NOMO-1 (cell line): ENCODE data around the gene DTX4.

Experiments
- DNase-seq, 2 experiments: peaks; one replicate each; lab custom pipeline; 2025; ENCODE audit not compliant: unreplicated experiment in 2 of 2; lab: John Stamatoyannopoulos, UW

Gene DTX4

DNA sequence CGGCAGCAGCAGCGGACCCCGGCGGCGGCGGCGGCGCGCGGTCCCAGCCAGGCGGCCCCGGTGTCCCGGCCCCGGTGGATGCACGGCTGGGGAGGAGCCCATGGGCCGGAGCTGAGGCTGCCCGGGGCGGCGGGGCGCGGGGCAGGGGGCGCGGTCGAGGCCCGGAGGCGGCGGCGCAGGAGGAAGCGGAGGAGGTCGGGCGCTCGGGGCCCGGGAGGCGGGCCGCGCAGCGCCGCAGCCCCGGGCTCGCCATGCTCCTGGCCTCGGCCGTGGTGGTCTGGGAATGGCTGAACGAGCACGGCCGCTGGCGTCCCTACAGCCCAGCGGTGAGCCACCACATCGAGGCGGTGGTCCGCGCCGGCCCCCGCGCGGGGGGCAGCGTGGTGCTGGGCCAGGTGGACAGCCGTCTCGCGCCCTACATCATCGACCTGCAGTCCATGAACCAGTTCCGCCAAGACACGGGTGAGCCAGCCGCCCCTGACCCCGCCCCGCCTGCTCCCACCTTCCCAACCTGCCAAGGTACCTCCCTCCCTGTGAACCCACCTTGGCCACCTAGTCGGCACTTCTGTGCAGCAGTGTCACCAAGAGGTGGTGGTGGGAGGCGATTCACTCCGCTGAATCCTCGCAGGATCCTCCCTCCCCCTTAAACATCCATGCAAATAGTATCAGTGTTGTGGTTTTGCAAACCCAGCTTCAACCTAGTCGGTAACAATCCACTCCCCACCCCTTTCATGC, 580 bp downstream of the DTX4 start:
- DNase-seq = peak in 1 of 2 experiments; percentile 11

DNA sequence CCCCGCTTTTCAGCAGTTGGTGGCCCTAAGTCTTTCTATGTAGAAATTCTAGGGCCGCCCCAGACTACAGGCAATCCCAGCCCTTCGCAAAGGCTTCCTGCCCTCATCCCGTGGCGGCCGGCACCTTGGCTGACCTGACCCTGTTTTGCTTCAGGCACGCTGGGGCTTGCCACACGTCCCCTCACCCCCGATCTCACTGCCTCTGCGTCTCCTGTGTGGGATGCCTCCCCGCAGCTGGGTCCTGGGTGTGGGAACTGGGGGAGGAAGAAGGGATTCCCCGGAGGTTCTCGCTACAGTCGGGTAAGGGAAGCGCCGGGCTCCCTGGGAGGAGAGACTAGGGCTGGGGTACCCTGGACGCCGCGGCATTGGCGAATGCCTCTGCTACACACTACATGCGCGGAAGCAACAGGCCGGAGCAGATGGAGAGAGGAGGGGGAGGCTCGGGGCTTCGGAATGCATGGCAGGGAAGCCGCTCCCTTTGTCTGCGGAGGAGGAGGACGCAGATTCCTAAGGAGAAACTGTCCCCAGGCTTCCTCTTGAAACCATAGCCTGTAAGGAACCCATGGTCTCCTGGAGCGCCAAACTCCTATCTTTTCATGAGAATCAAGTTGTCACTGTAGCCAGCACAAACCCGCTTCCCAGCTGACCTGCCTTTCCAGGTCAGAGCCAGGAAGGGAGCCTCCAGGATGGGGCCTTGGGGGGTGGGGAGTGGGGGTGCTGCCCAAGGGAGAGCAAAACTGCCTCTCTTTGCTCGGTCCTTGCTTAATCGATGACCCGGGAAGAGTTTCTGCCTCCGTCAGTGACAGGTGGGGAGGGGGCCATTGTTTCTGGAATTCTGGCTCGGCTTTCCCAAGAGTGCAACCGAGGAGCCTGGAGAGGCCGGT, 1.4 kb downstream of the DTX4 start:
- peak in 1 of 2 experiments; percentile 31 for DNase-seq

DNA sequence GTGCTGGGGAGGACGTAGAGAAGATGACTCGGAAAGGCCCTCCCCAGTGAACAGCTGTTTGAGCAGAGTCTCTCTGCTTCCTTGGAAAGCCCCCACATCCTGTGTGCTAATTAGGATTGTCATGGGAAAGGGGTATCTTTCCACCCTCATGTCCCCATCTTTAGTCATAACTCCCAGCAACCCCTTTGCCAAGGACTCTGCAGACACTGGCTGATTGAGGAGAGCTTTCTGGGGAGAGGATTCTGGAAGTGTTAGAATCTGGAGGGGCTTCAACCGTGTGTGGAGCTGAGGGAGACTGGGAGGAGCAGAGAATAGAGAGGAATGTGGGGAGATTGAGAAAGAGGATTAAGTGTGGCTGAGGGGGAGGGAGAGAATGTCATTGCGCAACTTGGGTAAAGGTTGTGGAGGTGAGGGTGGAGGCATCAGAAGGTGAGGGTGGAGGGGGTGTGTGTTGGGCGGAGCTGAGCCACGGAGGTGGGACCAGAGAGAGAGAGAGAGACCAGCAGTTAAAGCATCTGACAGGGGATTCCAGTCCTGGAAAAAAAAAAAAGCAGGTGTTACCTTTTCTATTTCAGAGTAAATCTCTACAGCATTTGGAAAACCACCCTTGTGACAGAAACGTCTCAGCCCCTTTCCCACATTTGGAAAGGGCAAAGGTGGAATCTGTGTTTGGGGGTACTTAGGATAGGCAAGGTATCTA, 2.2 kb downstream of the DTX4 start:
- DNase-seq = no peak

DNA sequence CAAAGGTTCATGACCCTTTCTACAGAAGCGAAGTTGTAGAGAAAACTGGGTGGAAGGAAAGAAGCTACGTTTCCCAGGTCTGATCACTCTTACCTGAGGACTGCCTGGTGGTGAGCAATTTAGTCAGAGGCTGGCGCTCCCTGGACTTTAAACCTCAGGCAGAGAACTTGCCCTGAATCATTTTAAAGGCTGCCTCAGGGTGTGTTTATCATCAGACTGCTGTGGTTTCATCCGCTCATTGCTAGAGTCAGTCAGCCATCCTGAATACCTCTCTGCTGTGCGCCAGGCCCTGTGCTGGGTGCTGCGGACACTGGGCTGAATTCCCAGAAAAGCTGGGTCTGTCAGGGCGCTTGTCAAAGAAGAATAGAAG, 2.7 kb downstream of the DTX4 start:
- DNase-seq = no peak

- no peak for DNase-seq
These were observed 3.2 kb downstream of the DTX4 start for GRCh38 chr11:59175091-59175501.

DNA sequence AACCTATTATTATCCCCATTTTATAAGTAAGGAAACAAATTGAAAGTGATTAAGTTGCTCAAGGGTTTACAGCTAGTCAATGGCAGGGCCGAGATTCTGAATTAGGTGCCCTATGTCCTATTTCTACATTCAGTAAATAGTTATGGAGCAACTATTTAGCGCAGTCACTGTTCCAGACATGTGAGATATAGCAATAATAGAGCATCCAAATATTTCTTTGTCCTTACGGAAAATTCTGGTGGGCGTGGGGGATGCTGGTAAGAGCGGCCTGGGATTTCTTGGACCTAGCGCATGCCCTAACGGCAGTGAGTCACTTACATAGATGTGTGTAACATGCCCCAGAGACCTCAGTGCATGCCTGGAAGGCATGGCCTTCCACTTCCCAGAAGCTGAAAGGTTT, 4.4 kb downstream of the DTX4 start:
- no peak for DNase-seq

GRCh38 chr11:59178402-59178801, 6.5 kb downstream of the DTX4 start:
- DNase-seq = no peak

DNA sequence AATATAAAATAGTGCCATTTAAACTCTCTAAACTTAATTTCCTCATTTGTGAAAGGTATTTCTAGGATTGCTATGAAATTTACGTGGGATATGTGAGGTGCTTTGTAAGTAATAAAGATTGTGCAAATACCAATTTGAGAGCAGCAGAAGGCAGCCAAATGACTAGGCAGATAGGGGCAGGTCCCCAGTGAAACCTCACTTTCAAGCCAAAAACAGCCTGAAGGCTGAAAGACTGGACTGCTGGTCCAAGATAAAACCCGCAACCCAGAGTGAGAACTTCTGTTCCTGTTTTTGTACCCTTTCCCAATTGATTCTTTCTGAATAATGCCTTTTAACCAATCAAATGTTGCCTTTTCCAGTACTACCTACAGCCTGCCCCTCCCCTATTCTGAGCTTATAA, 7.2 kb downstream of the DTX4 start:
- no peak for DNase-seq

DNA sequence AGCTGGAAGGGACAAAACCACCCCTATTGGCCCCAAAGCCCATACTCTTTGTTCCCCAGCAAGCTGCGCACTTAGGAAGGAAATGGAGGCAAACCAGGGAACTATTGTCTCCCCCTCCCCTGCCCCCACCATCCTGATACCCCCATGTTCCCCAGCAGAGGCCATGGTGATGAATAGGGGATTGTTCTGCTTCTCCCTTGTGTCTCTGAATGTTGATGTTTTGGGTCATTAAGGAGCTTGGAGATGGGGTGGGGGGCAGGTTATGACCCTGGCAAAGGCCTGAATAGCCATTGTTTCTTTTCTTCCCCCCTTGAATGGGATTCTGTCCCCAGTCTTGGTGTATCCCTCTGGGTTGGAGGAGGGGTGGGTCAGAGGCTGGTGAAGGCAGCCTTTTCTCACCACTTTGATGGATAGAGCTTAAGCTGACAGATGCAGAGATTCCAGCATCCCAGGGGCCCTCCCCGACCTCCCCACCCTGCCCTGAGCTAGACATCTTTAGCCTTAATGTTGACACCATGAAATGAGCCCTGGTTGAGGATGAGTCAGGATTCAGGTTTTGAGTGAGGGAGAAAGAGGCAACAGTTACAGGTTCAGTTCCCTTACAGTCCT, 8.3 kb downstream of the DTX4 start:
- no peak for DNase-seq

DNA sequence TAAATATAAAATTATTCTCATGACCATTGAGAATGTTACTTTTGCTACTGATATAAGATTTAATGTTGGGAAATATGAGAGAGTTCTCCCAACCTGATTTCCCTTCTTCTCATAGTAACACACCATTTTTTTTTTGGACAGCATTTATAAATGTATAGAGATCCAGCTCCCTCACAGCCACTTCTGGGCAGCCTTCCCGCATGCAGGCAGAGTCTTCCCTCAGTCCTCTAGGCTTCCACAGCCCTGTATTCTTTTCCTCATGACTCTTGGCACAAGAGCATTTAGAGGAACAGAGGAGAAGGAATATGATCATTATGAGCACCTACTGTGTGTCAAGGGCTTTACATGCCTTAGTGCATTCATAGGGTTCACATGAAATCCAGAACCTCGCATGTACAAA, 9.0 kb downstream of the DTX4 start:
- DNase-seq = no peak

DNA sequence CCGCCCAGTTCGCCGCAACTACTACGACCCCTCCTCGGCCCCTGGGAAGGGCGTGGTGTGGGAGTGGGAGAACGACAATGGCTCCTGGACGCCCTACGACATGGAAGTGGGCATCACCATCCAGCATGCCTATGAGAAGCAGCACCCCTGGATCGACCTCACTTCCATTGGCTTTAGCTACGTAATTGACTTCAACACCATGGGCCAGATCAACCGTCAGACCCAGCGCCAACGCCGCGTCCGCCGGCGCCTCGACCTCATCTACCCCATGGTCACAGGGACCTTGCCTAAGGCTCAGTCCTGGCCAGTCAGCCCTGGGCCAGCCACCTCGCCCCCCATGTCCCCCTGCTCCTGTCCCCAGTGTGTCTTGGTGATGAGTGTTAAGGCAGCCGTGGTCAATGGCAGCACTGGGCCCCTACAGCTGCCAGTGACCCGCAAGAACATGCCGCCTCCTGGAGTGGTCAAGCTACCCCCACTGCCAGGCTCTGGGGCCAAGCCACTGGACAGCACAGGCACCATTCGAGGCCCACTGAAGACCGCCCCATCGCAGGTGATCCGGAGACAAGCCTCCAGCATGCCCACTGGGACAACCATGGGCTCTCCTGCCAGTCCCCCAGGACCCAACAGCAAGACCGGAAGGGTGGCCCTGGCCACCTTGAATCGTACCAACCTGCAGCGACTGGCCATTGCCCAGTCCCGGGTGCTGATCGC, 10.0 kb downstream of the DTX4 start:
- no peak for DNase-seq

DNA sequence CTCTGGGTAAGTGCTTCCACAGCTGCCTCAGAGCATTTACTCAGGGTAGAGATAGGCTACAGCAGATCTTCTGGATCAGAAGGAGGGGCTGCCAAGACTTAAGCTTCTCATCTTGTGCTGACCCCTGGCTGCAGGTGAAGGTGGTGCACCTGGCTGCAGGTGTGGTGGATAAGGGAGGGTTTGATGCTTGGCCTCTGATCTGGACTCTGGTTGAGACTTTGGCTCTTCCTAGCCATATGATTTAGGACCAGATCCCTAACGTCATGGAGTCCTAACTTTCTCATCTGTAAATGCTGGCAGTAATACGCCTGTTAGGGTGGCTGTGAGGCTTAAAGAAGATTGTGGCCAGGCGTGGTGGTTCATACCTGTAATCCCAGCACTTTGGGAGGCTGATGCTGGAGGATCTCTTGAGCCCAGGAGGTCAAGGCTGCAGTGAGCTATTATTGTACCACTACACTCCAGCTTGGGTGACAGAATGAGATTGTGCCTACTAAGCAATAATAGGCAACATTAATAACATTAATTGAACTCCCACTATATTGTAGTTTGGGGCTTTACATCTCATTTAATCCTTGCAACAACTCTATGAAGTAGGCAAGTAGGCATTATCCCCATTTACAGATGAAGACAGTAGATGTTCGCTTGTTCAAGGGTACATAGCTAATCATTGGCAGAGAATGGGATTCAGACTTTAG, 10.7 kb downstream of the DTX4 start:
- no peak for DNase-seq

GRCh38 chr11:59183771-59184170, 11.8 kb downstream of the DTX4 start:
- no peak for DNase-seq

GRCh38 chr11:59184691-59185339, 12.9 kb downstream of the DTX4 start:
- no peak for DNase-seq

- no peak for DNase-seq
These were observed 13.5 kb downstream of the DTX4 start for GRCh38 chr11:59185386-59185945.

DNA sequence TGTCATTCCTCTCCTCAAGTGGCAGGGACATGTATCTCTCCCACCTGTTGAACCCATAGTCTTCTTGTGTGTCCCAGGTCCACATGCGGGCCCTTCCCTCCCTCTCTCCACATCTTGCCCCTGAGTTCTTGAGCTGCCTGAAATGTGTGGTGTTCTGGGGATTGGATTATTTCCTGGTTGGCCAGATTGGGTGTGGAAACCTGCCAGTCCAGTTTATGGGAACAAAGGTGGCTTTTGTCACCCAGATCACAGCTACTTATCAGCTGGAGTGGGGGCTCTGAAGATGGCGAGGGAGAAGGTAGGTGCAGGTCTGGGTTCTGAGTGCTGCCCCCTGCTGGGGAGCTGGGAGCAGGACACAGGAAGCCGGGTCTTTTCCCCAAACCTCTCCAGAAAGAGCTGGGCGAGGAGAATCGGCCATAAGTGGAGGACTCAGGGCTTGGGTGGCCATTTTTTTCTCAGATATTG, 14.2 kb downstream of the DTX4 start:
- no peak for DNase-seq

GRCh38 chr11:59187035-59187434, 15.1 kb downstream of the DTX4 start:
- no peak for DNase-seq

DNA sequence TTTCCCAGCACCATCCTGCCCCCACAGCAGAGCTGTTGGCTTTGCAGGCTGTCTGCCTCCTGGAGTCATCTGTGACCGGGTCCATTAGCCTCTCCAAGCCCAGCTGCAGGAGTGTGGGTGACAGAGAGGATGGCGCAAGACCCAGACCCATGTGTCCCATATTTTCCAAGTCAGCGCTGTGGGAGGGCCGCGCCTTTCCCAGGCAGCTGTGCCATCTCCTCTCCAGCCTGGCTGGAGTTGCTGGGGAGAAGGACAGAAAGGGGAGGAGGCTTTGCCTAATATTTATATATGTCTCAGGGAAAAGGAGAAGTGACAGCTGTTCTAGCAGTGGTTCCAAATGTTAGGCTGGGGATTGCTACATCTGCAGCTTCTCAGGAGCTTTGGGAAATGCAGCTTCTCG, 15.7 kb downstream of the DTX4 start:
- DNase-seq = peak in 1 of 2 experiments; percentile 15

DNA sequence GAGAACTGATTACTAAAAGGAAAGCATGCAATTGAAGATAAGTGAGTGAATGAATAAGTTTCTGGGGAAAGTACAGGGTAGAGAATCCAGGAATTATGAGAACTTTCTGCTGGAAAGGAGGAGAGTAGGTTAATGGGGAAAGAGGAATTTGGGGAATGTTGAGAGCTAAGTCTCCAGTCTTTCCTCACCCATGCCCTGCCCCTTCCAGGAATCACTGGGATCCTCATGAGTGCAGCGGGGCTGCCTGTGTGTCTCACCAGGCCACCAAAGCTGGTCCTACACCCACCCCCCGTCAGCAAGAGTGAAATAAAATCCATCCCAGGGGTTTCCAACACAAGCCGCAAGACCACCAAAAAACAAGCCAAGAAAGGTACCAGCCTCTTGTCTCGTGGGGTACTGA, 17.0 kb downstream of the DTX4 start:
- DNase-seq = no peak
